HG03558 (cell line): ENCODE measurements around the gene PFKL.
A peak's percentile ranks its signal among the peaks of the same experiment; 100 is the strongest.
"Not testable (repeated sequence)": the region's sequence is repeated elsewhere in the genome, so short reads cannot be mapped to it uniquely, and the experiment has no call there.

Experiments
- ATAC-seq: cut with Tn5 transposase; IDR thresholded peaks from one replicate; pipeline ENCODE4 v1.9.1; 2021; ENCODE audit warnings: moderate number of reproducible peaks; ENCODE audit not compliant: unreplicated experiment; ENCODE audit errors: extremely low read depth

Gene PFKL

DNA sequence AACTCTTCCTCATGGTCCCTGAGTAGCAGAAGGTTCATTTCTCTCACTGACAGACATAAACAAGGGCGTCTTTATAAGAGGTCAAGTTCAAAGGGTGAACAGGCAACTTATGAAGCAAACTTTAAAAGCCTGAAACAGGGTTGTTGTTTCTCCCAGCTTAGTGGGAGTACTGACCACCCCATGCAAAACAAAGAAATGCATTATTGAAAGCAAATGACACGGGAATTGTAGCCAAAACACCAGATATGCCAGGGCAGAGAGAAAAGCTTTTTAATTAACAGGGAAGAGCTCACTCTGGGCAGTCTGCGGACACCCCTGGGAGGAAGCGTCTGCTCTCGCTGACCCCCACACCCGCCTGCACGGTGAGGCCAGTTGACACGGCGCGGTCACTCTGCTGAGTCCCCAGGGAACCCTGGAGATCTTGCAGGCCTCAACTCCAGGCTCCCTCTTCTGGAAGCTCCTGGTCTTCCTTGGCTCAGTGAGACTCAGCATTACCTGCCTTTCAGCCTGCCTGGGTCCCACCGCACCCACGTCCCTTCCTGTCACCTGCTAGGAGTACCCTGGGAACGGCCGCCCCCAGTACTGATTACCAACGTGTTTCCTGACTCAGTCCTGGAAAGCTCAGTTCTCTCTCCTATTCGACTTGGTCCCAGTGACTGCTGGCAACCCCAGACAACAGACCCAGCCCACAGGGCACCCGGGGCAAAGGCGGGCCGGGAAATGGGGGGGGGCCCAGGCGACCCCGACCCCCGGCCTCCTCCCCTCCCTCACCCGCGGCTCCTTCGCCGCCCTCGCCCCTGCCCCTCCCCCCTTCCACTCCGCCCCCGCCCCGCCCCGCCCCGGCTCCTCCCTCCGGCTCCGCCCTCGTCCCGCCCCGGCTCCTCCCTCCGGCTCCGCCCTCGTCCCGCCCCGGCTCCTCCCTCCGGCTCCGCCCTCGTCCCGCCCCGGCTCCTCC is 38.4 kb downstream of the PFKL start:
- ATAC-seq, result no peak

GRCh38 chr21:44338971-44339910 is 39.4 kb downstream of the PFKL start, which contains the start of gene CFAP410:
CFAP410 (minus strand) TSS chr21:44339390; CDS start chr21:44339194, 196 bp downstream.
- ATAC-seq, result peak; percentile 73

- not testable (repeated sequence) for ATAC-seq
Observed at GRCh38 chr21:44341726-44342458, 42.0 kb downstream of the PFKL start.

DNA sequence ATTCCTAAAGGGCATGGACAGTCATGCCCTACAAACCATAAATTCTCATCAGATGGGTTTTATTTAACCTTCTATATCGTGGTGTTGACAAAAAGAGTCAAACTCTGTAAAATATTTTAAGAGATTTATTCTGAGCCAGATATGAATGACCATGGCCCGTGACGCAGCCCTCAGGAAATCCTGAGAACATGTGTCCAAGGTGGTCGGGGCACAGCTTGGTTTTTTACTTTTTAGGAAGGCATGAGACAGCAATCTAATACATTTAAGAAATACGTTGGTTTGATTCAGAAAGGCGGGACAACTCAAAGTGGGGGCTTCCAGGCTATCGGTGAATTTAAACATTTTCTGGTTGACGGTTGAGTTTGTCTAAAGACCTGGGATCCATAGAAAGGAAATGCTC is 43.1 kb downstream of the PFKL start:
- not testable (repeated sequence) for ATAC-seq

DNA sequence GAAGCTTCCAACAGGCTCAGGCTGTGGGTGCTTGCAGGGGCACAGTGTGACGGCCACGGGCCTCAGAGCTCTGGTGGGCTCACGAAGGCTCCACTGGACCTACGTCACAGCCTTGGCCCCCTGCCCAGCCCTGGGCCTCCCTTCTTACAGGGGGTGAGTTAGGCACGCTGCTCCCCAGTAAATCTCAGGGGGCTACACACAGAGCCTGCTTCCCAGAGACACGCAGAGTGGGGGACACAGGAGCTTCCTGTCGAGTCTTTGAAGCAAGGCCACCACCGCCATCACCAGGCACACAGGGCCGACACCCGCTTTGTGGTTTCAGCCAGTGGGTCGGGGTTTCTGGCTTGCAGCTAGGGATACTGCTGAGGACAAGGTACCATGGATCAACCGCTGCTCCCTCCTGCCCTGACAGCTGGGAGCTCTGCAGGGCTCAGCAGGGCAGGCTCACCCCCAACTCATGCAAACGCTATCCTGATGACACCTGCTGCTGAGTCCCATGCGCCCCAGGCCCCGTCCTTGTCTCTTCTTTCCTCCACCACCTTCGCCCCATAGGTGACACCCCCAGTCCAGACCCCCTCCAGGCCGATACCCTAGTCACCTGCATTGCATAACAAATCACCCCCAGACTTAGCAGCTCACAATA is 44.8 kb downstream of the PFKL start:
- ATAC-seq, result no peak

GRCh38 chr21:44345495-44345894 is 45.6 kb downstream of the PFKL start:
- ATAC-seq, result no peak

- no peak for ATAC-seq
Observed at GRCh38 chr21:44347911-44348451, 48.1 kb downstream of the PFKL start.

DNA sequence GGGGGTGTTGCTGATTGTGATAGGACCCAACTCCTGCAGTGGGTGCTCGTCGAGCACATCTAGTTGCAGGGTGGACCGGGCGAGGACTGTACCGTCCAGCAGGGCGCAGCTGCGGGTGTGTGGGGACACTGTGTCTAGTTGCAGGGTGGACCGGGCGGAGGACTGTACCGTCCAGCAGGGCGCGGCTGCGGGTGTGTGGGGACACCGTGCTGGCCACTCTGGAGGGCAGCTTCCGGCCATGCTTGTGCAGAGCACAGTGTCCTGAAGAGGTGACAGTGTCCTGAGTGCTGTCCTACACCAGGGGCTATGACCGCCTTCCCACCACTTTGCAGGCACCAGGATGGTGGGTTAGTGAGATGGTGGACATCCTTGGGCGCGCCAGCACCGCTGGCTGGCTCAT is 49.0 kb downstream of the PFKL start:
- no peak for ATAC-seq

GRCh38 chr21:44349416-44349846 is 49.6 kb downstream of the PFKL start:
- ATAC-seq, result no peak

DNA sequence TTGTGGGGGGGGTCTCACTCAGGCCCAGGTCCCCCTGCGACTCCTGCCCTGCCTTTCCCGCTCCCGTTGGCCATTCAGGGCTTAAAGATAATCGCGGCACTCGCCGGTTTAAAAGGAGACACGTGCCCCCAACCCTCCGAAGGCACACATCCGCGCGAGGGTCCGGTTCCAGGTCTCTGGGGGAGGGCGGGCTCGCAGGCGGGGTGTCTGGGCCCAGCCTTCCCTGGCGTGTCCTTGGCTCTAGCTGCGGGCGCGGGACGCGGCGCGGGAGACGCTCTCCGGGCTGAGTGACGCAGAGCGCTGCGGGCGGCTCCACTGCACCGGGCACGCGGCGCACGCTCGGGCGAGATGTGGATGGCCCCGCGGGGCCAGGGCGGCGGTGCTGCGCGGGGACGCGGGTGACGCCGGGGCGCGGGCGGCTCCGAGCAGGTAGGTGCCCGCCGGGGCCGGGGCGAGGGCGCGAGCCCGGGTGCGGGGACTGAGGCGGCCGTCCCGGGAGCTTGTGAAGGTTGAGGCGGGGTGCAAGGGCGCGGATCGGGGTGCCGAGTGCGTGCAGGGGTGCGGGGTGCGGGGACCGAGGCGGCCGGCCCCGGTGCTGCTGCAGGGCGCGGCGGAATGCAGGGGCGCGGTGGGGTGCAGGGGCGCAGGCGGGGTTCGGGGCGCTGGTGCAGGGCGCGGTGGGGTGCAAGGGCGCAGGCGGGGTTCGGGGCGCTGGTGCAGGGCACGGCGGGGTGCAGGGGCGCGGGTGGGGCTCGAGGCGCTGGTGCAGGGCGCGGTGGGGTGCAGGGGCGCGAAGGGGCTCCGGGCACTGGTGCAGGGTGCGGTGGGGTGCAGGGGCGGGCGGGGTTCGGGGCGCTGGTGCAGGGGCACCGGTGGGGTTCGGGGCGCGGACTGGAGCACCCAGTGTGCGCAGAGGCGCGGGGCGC is 50.3 kb downstream of the PFKL start:
- no peak for ATAC-seq

GRCh38 chr21:44350773-44351481 is 51.1 kb downstream of the PFKL start:
- ATAC-seq, result no peak

GRCh38 chr21:44351535-44352252 is 51.8 kb downstream of the PFKL start:
- ATAC-seq, result no peak

DNA sequence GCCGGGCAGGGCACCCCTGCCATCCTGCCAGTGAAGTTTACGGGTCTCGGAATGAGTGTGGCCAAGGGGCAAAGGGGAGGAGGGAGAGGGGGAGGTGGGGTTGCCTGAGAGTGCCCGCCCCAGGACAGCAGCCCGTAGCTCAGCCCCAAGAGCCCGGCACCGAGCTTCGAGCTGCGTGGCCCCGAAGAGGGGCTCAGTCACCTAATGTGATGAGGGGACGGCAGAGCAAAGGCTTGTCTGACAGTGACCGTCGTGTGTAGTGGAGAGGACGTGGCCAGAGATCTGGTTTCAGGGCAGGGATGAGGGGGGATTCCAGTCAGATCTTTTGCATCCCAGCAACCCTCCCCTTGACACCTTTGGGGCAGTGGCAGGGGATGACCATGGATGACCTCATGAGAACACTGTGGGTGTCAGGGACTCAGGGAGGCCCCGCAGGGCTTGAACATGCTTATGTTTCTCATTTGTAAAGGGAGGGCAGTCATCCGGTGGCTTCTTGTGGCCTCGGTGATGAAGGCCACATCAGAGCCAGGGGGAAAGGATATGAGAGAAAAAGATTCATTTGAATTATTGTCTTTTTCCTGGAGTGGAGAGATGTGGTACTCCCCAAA is 52.5 kb downstream of the PFKL start:
- no peak for ATAC-seq

GRCh38 chr21:44353191-44353970 is 53.5 kb downstream of the PFKL start, which contains the start of gene TRPM2:
TRPM2 (plus strand) TSS chr21:44353621; CDS start chr21:44353701, 80 bp downstream.
- ATAC-seq, result no peak

DNA sequence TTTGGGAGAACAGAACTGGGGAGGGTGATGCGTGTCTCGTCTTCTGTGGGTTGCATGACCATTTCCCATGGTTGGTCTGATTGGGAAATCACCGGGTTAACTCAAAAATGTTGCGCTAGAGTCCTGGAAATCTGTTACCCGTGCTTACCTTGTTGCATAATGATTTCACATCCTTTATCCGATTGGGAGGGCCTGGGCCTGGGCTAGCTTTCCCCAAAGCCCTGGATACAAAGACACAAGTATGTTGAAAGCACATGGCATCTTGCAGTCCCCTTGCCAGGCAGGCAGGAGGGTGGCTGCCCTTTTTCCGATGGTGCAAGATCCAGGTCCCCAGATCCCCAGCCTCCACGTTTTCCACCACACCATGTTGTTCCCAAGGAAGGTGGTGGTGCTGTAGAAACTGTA is 54.1 kb downstream of the PFKL start:
- no peak for ATAC-seq
